Stimulated activated CD4-positive, alpha-beta T cell treated with anti-CD3 and anti-CD28 coated beads, TNF-alpha, amount 100 ng/mL, for 48 hours (primary cell): ENCODE results near the gene FANK1.
"Not testable (repeated sequence)": the region's sequence is repeated elsewhere in the genome, so short reads cannot be mapped to it uniquely, and the experiment has no call there.

Experiments used
- DNase-seq, 3 donors: peaks; one replicate each; pipeline ENCODE4 v3.0.0-alpha.2; 2020; ENCODE audit warnings: low read depth in 3 of 3

Gene FANK1

GRCh38 chr10:126017961-126018560 is 121.7 kb downstream of the FANK1 start:
- no peak for DNase-seq

GRCh38 chr10:126021833-126022500 is 125.6 kb downstream of the FANK1 start:
- no peak for DNase-seq

DNA sequence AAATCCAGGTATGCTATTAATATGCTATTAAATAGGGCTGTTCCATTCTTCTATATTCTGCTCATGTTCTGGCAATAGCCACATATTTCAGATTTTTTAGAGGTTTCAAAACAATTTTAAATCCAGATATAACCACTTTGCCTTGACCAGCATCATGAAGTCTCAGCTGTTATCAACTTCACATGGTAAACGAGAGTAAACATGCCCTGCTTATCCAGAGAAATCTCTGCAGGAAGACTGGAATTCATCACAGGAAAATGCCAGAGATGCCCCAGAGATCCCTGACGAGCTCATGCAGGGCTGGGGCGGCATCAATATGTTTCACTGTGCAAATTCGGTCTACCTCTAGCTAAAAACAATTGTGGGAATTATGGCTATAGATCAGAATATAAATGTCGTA is 126.5 kb downstream of the FANK1 start:
- no peak for DNase-seq

GRCh38 chr10:126027692-126028091 is 131.3 kb downstream of the FANK1 start:
- DNase-seq = no peak

DNA sequence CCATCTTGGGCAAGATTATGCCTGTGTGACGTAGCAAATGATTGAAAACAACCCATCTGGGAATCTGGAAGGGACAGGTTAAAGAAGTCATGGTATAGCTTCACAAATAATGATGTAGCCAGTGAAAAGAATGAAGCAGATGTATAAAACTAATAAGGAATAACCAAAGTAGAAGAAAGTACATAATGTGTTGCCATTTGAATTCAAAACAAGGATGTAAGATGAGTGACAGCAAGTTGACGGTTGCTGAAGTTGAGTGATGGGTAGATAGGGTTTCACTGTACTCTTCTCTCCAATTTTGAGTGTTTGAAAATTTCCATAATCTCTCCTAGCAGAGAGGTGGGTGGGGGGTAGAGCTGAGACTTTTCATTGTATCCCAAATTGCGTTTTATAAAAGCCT is 133.6 kb downstream of the FANK1 start:
- DNase-seq = no peak

DNA sequence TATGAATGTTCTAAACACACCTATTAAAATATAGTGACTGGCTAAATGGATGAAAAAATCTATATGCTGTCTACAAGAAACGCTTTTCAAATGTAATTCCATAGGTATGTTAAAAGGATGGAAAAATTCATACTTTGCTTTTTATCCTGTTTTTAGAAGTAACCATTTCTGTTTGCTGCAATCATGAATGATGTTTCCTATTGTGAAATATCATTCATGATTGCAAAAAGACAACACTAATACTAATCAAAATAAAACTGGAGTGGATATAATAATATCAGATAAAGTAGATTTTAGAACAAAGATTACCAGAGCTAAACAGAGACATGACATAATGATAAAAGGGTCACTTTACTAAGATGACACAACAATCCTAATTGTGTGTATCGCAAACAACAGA is 138.2 kb downstream of the FANK1 start:
- no peak for DNase-seq

GRCh38 chr10:126036515-126036914 is 140.2 kb downstream of the FANK1 start:
- DNase-seq = no peak

DNA sequence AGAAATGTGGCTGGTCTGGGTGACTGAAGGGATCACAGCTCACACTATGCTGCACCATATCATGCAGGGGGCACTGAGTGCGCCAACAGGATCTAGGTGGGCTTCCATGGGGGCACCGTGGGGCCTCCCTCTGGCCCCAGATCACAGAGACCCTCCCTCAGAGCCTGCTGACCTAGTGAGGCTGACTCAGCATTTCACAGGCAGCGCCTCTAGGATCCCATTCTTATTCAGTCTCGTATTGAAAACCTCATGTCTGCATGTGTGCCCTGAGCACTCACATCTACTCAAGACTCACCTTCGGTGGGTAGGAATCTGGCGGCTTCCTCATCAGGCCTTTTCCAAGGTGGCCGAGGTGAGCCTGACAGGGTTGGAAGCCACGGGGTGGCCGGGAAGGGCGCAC is 141.6 kb downstream of the FANK1 start:
- no peak for DNase-seq

DNA sequence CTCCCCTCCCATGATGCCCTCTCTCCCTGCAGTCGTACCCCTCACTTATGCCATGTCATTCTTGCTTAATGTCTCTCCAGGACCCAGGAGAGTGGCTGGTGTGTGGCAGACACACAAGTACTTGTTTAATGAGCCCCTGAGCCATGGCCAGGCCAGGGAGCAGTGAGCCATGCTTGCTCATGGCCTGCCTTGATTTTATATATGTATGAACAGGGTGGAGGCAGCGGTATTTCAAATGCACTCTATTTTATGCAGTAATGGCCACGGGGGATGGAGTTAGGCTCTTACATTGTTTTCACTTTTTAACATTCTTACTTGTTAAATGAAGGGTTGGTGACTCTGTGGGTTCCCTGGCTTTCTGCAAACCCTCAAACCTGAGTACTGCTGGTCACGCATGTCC is 144.8 kb downstream of the FANK1 start:
- no peak for DNase-seq

DNA sequence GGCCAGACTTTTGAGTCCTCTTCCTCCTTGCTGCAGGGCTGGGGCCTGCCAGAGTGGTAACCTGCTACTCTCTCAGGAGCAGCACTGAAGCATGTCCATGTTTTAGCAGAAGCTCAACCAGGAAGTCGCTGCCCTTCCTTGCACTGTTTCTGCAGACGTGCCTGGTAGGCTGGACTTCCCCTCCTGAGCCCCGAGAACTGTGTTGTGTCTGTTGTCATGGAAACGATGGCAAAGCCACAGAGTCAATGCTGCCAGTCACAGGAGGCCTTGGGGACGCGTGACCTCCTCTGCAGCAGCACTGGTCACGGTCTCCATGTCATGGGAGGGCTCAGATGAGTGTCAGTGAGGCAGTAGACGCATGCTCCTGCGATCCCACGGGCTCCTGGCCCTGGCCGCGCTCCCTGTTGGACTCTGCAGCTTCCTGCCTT is 145.5 kb downstream of the FANK1 start:
- DNase-seq = peak; percentile 23 to 66 (median 39)

DNA sequence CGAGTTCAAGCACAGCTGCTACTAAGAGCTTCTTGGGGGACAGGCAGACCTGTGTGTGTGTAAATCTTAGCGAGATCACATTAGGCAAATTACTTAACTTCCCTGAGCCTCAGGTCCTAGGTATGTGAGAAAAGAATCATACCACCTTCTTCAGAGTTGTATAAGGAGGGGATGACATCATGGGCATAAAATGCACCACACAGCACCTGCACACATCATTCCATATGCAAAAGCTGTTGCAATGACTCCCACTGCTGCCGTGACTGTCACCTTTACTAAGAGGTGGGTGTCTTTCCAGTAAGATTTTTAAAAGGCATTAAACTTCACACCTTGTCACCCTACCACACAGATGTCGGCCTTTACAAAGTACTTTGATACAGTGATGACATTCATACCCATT is 146.0 kb downstream of the FANK1 start:
- DNase-seq = no peak

DNA sequence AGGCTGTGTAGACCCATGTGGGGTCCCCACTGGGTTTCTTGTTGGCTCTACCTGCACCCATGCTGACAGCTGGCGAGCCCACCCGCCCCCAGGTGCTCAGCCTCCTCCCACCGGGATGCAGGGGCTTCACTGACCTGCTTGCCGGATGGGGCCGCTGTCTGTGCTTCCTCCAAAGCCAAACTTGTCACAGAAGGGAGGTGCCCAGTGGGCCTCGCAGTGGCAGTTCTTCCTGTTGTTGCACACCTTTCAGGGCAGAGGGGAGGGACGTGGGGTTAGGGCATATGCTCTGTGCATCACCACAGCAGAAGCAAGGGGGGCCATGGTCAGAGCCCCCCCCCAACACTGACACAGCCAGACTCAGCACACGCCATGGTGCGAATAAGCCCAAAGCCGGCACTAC is 146.5 kb downstream of the FANK1 start:
- DNase-seq = no peak

GRCh38 chr10:126043389-126043788 is 147.0 kb downstream of the FANK1 start:
- DNase-seq = no peak

DNA sequence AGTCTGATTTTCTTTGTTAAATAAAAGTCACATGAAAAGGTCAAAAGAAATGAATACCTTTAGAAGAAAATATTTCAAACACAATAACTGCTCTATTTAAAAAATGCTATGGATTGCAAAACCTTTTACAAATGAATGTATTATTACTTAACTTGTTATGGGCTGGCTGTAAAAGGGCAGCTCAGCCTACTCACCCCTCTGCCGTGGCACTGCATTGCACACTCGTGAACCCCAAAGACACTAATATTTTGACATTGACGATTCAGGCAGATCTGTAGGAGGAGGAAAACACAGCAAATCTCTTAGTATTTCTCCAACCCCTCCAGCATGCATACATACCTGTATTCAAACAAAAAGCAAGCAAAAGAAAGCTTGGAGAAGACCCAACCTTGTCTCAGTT is 149.5 kb downstream of the FANK1 start:
- no peak for DNase-seq

- no peak for DNase-seq
Observed at GRCh38 chr10:126046831-126047230, 150.5 kb downstream of the FANK1 start.

DNA sequence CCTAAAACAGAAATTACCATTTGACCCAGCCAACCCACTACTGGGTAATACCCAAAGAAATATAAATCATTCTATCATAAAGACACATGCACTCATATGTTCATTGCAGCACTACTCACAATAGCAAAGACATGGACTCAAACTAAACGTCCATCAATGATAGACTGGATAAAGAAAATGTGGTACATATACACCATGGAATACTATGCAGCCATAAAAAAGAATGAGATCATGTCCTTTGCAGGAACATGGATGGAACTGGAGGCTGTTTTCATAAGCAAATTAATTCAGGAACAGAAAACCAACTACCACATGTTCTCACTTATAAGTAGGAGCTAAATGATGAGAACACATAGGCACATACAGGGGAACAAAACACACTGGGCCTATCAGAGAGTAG is 151.4 kb downstream of the FANK1 start:
- DNase-seq = not testable (repeated sequence)

GRCh38 chr10:126049759-126050700 is 153.7 kb downstream of the FANK1 start:
- no peak for DNase-seq

GRCh38 chr10:126052171-126052570 is 155.8 kb downstream of the FANK1 start:
- DNase-seq = no peak

- no peak for DNase-seq
Observed at GRCh38 chr10:126054191-126054590, 157.8 kb downstream of the FANK1 start.

DNA sequence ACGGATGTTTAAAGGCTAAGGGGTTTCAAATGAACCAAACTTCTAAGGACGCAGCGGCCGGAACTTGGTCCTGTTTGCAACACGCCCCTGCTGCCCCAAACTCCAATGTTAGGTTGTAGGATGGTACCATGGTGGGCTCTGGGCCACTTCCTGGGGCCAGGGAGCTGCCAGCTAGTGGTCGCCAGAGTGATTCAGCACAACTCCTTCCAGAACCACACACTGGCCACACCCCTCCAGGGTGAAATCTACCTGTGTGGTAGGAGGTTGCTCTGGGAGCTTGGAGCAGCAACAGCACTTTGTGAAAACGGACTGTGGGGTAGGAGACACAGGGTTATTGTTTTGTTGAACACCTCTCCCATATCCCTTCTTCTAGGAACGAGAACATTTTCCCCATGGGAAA is 161.1 kb downstream of the FANK1 start:
- no peak for DNase-seq

DNA sequence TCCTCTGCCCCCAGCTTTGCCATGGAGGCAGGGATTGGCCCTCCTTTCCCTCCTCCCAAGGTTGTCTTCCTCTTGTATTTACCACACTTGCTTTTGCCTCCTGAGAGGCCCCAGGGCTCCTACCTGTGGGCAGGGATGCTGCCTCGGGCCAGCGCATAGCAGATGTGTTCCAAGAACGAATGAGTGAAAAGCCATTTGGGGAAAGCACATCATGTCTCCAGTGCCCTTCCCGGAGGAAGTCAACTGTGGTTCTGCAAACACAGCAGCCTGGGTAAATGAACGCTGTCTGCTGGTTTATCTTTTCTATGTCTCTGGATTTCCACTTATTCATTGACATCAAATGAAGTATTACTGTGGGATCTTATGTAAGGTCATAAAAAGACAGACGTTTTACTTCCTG is 161.7 kb downstream of the FANK1 start:
- DNase-seq = no peak

GRCh38 chr10:126058507-126058906 is 162.1 kb downstream of the FANK1 start:
- DNase-seq = no peak
